ENCODE results near the gene TBC1D5.

TBC1D5 gene

DNA sequence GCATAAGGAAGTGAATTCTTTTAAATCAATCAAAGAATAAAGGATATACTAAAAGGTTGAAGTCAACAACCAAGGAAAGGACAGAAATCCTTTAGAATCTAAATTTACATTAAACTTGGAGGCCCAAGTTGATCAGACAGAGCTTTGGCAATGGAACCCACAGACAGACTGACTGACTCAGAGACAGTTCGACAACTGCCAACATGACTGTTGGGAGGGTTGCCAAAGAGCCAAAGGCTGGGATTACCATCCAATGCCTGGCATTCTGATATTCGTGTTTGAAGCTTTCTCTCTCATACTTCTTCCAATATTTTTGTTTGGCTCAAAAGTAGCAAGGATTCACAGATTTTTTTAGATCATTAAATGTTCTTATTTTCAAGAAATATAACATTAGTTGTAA, 451.5 kb downstream of the TBC1D5 start:
- no peak for DNase-seq (ENCODE audit: low spot score)

DNA sequence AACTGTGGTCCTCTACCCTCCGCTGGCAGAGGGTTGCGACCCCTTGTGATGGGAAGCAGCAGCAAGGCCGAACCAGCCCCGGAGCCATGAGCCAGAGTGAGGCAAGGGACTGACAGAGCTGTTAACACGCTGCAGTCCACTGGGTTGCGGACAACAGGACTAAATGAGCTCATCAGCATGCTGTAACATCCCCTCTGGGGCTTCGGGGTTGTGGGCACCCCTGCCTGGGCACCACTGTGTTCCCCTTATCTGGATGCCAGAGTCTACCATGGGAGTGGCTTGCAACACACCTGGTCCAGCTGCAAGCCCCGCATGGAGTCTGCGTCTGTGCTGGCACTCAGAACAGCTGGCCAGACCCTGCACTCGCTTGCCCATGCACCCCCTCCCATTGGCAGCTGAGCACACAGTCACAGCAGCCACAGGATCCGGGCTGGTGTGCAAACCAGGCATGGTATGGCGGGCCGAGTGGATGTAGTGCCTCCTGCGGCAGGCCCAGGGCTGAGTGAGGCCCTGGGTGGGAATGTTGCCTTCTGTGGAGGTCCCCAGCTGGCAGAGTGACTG, 453.5 kb downstream of the TBC1D5 start:
- no peak for DNase-seq (ENCODE audit: low spot score)

DNA sequence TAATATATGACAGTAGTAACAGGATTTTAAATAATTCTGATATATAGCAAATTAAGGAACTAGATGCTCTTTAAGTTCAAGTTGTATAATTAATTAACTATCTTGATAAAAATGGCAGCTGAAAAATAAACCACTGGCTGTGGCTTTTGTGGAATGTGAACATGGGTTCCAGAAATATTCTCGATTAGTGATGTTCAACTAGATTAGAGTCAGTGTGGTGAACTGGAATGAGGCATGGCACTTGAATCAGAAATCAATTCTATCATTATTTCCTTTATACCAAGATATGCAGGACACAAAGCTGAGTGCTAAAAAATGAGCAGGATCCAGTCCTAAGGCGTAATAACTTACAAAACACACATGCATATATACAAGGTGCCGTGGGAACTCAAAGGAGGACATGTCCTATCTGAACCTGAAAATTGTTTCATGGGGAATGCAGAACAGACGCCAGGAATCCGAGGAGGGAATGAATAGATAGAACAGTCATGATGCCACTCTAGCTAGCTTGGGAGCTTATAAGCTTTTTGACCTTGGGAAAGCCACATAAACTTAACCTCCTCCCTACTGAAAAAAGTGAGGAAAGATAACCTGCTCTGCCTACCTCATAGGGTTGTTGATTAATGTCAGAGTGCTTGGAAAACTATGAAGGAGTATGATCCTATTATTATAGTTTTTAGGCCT, 455.3 kb downstream of the TBC1D5 start:
- DNase-seq (ENCODE audit: low spot score), result no peak

DNA sequence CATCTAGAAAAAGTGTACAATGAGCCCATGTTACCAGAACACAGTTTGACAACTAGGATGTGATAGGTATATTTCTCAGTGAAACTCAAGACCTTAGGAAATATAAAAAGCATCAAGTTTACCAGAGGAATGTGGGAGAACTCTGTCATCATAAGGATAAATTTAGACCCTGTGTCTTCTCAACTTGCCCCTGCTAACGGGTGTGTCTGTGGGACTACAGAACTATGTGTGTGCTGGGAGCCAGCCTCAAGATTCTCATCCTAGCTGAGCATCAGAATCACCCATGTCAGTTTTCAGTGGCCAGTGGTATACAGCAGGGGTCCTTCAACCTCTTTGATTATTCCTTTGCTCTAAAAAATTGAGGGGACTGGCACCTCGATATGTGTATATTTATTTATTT, 464.4 kb downstream of the TBC1D5 start:
- no peak for DNase-seq (ENCODE audit: low spot score)

DNA sequence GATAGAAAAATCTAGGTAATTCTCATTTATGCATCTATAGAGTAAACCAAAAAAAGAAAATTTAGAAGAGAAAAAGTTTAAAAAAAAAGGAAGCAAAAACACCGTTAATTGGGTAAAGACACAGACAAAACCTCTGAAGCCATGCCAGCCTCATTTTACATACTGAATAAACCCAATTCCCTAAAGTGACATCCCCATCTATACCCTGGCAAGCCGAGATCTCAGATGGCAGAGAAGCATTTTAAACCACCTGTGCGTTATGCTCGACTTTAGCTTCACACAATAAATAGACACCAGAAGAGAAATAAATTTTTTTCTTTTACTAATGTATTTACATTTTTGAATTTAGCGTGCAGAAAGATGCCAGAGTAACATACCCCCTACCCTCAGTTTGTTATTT, 475.6 kb downstream of the TBC1D5 start:
- no peak for DNase-seq (ENCODE audit: low spot score)

DNA sequence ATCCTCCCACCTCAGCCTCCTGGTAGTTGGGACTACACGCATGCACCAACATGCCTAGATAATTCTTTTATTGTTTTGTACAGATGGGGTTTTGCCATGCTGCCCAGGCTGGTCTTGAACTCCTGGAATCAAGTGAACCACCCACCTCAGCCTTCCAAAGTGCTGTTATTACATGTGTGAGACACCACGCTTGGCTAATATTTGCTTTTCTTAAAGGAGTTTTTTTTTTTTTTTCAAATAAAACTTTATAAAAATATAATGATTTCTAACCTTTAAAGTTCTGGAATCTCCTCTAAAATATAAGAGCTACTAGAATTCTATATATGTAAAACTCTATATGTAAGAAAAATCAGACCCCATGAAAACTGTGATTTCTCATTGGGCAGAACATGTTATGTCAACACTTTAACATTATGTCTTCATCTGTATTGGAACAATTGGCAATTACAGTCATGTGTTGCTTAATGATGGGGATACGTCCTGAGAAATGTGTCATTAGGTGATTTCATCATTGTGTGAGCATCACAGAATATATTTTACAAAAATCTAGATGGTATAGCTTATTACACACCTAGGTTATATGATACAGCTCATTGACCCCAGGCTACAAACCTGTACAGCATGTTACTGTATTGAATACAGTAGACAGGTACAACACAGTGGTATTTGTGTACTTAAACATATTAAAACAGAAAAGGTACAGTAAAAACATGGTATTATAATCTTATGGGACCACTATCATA, 480.6 kb downstream of the TBC1D5 start:
- no peak for DNase-seq (ENCODE audit: low spot score)

DNA sequence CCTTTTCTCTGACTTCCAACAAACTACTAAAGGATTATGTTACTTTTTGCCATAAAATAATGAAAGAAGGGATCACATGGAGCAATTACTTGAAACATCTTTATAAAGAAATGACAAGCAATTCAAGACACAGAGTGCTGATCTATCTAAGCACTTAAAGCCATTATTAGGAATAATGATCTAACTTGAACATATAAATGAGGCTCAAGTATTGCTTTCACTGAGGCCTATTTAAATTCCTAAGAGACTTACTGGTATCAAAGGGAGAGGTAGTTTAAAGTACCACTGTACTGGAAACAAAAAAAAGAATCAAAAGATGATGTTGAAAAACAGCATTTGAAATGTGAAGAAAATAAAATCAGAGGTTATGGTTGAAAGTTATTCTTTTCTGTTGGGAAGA, 482.2 kb downstream of the TBC1D5 start:
- DNase-seq (ENCODE audit: low spot score), result no peak

DNA sequence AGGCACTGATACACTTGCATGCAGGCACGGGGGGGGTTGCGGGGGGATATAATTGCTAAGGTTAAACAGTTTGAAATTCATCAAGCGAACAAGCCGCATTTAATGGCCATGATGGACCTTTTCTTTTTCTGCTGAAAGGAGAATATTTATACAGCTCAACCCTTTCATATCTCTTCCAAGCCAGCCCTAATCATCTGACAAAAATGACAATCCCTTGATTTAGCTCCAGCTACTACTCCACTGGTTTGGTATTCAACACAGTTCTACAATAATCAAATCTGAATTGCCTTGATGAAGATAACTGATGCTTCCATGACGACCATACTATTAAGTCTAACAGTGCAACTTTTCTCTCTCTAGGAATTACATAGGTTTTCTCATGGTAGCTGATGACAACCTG, 482.7 kb downstream of the TBC1D5 start:
- no peak for DNase-seq (ENCODE audit: low spot score)

DNA sequence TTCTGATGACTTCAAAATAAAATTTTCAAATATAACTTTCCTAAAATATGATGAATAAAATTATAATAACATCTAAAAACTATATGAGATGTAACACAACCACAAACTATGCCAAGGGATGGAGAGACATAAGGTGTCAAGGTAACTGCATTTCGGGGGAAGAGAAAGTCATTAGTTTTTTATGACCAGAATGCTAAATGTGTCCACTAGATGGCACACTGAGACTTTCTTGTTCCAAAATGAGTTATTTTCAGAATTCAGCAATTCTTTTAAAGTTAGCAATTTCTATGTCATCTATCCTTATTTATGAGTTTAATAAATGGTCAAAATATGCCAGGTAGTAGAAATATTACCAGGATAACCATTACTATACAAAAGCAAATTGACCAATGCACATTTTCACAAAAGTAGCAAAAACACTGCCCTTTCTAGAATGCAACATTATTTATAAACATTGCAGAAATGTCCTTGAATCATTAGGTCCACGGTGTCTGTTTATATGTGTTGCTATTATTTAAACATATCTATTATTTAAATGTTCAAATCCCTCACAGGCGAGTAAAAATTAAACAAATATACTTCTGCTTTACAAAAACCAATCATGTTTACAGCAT, 483.5 kb downstream of the TBC1D5 start:
- peak; percentile 30 for DNase-seq (ENCODE audit: low spot score)

DNA sequence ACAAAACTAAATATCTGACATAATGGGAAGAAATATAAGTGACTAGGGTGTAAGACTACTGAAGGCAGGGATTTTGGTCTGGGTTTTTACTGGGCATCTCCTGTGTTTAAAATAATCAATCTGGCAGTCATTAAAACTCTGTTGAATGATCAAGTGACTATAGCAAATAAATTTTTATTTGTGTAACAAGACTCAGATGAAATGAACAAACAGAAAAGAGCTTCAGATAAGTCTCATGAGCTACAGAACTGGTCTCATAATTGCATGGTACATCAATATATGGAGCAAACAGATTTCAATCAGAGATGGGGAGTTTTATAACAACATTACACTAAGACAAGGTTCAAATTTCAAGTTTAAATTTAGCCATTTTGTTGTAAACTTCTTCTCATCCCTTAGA, 485.2 kb downstream of the TBC1D5 start:
- DNase-seq (ENCODE audit: low spot score), result no peak

DNA sequence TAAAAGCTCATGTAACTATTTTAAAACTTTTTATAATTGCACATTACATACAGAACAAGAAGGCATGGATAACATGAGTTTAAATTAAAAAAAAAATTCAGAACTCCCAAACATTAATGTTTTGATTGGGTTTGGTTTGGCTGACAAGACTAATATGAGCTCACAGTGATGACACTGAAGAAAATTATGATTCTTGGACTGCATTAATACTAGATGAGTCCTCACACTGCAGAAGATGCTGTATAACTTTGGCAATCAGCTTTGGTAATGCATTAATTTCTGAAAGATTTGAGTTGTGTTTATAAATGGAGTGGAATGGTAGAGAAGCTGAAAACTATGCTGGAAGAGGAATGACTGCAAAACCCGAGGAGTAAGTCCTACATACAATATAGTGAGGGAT, 498.8 kb downstream of the TBC1D5 start:
- DNase-seq (ENCODE audit: low spot score), result no peak

DNA sequence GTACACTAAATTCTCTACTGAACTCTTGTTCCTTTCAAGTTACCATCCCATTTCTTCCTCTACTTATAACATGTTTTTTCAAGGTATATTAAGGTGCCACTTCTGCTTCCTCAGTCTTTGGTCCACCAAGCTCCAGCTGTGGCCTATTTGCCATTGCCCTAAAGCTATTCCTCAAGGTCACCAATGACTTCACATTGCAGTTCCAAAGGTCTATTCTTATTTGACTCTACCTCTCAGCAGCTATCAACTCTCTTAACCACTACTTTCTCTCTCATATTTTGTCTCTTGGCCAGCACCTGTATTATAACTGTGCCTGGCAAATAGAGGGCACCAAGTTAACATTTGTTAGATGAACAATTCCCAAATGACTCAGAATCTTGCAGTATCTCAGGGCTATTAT, 503.0 kb downstream of the TBC1D5 start:
- no peak for DNase-seq (ENCODE audit: low spot score)

DNA sequence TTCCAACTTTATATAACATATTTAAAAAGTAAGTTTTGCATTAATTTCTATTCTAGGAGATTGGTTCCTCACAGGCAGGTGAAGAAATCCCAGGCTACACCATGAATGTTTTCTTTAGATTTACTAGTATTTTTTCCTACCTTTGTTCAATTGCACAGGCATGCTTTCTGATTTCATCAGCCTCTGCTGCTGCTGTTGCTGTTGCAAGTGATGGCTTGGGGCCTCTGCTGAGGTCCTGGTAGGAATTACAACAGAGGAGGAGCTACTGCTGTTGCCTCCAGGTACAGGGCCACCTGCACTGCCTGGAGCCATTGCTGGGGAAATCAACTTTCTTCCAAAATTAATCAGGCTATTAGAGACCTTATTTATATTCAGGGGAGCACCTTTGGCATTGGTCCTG, 504.4 kb downstream of the TBC1D5 start:
- no peak for DNase-seq (ENCODE audit: low spot score)

DNA sequence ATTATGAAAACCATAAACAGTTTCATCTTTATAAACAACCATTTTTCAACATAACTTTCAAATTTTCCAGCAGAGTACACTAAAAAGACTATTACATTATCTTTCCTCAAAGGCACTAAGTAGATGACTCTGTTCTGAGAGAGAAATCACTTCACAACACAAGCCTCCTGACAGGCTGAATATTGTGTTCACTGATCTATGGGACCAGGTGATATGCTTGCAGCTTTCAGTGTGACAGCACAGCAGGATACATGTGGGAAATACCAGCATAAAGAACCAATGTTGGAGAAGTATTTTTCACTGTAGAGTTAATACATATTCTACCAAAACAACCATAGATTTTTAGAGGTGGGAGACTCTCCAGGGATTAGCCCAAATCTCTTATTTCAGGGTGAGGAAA, 507.1 kb downstream of the TBC1D5 start:
- DNase-seq (ENCODE audit: low spot score), result no peak

DNA sequence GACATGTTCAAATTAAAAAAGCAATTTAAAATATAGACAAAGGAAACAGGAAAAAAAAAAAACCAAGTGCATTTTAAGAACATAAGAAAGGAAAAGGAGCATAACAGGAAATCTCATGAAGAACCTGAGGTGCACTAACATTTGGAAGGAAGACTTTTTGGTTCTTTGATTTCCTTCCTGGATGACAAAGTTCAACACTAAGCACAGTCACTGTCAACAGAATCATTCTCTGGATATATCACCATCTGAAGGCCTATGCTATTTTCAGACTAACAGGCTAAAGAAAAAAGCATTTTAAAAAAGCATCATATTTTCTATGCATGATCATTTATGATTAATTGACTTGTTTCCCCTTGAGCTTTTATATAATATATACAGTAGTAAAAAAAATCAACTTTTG, 508.0 kb downstream of the TBC1D5 start:
- DNase-seq (ENCODE audit: low spot score), result no peak

DNA sequence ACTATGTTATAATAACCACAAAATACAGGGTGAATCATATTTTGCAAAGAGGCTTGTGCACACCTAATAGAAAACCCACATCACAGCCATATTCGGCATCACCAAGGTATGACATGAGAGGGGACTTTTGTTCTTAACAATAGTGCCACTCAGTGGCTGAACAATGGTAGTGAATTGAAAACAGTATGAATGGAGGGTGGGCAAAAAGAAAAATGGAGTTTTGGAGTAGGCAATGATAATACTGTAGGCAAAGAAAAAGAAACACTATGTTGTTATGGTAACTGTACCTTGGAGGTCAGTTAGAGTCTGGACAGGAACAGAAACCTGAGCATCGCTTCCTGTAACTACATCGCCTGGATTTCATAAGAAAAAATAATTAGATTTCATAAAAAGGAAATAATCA, 509.0 kb downstream of the TBC1D5 start:
- peak; percentile 70 for DNase-seq (ENCODE audit: low spot score)

DNA sequence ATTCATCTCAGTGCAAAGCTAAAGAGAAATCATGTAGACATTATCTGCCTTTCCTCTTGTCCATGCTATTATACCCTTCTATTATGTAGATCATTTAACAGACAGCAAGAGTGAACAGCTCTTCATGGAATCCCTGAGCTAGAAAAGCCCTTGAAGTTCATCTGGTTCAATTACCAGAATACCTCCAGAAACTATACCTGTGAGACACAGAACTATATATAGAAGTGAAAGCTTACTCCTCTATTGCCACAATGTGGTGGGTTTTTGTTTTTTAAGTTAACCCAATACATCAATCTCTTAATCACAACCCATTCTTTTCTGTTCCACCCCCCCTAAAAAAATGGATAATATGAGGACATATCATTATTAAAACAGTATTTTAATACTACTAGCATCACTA, 510.0 kb downstream of the TBC1D5 start:
- DNase-seq (ENCODE audit: low spot score), result no peak

DNA sequence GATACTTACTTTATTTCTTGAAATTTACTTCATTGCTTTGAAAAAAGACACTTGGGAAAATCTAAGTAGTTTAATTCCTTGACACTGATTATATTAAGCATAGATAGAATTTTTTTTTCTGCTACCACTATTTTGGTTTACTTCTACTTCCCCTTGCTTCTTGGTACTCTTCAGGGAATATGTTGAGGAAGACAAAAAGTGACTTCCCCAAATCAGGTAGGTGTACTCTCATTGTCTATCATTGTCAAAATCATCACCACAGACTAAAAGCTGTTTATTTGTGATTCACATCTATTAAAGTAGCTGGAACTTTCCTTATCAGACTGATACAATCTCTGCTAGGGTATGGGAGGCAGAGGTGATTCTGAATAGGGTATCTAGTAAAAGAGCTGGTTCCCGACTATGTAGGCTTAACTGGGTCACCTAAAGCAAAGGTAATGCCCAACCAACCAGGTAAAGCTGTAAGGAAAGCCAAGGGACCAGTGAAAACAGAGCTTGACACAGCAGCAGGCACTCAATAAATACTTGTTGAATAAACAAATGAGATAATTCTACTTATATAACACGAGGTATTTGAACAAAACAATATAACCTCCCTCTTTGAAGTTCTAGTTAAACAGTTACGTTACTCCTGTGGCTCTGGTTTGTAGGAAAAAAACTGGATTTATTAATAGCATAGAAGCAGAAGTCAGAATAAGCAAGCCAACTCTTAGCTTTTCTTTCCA, 510.7 kb downstream of the TBC1D5 start:
- DNase-seq (ENCODE audit: low spot score), result no peak

DNA sequence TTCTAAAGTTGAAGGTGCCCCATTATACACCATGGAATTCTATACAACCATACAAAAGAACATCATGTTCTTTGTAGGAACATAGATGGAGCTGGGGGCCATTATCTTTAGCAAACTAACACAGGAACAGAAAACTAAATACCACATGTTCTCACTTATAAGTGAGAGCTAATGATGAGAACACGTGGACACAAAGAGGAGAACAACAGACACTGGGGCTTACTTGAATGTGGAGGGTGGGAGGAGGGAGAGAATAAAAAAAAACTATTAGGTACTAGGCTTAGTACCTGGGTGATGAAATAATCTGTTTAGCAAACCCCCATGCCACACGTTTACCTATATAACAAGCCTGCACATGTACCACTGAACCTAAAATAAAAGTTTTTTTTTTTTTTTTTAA, 515.0 kb downstream of the TBC1D5 start:
- DNase-seq (ENCODE audit: low spot score), result no peak

DNA sequence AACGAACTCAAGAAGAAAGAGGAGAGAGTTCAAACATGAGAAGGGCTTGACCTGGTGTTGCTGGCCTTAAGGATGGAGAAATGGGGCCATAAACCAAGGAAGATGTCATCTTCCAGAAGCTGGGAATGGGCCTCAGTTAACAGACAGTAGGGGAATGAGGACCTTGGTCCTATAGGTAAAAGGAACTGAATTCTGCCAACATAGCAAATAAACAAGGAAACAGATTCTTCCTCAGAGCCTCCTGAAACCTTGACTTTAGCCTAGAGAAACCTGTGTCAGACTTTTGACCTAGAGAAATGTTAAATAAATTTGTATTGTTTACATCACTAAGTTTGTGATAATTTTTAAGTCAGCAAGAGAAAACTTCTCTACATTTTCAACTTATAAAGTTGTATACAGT, 520.9 kb downstream of the TBC1D5 start:
- DNase-seq (ENCODE audit: low spot score), result no peak

DNA sequence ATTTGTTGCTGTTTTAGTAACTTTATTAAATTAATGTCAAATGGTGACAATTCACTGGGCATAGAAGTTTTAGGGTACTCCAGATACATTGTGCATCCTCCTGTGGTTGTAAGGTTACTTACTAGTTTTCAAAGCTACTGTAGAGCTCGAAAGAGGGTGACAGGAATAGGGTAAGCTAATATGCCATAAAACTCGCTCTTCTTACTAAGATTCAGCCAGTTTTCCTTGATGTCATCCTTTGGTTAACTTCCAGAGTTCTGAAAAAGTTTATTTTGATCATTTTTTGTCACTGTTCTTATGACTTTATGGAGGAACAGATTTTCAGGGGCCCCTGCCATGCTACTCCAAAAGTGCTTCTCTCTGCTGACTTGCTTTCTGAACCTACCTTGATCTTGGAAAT, 522.8 kb downstream of the TBC1D5 start:
- DNase-seq (ENCODE audit: low spot score), result no peak

DNA sequence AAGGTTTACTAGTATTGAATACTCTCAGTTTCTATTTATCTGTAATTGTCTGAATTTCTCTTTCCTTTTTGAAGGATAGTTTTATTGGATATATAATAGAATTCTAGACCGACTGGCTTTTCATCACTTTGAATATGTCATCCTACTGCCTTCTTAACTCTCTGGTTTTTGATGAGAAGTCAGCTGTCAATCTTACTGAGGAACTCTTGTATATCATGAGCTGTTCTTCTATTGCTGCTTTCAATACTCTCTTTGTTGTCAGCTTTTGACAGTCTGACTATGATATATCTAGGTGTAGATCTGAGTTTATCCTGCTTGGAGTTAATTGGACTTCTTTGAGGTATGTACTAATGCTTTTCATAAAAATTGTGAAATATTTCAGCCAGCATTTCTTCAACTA, 523.8 kb downstream of the TBC1D5 start:
- no peak for DNase-seq (ENCODE audit: low spot score)

DNA sequence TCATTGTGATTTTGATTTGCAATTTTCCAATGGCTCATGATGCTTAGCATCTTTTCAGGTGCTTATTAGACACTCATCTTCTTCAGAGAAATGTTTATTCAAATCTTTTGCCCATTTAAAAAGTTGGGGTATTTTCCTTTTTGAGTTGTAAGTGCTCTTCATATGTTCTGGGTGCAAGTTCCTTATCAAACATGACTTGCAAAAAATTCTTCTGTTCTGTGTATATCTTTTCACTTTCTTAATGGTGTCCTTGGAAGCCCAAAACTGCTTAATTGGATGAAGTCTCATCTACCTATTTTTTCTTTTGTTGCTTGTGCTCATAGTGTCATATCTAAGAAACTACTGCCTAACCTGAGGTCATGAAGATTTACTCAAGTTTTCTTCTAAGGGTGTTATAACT, 524.8 kb downstream of the TBC1D5 start:
- DNase-seq (ENCODE audit: low spot score), result no peak
